Fibroblast of lung (primary cell): Measurements from ENCODE around the gene BRD7. TPM values are rescaled to one million over a fixed set of nuclear protein-coding genes. Genes with fewer than 3 reads are reported as not detected.
A peak's percentile ranks its signal among the peaks of the same experiment; 100 is the strongest.

Experiments
- DNase-seq, 2 donors: peaks; one replicate each; pipeline versions ENCODE4 v3.0.0 to v3.0.0-alpha.2; 2010; ENCODE audit warnings: low read depth in 2 of 2
- H2AFZ ChIP-seq: 2 replicates; pipeline ENCODE4 v1.5.1; 2012; ENCODE audit warnings: low read length, control low read depth, inconsistent platforms
- H3K27ac ChIP-seq: 2 replicates; pipeline ENCODE4 v1.5.1; 2011; ENCODE audit warnings: low read length, control low read depth; ENCODE audit not compliant: insufficient read depth
- H3K27me3 ChIP-seq: 2 replicates; pipeline ENCODE4 v1.5.1; 2011; ENCODE audit warnings: mild to moderate bottlenecking, low read length; ENCODE audit not compliant: control insufficient read depth, insufficient read depth
- H3K36me3 ChIP-seq: 2 replicates; pipeline ENCODE4 v1.5.1; 2011; ENCODE audit warnings: low read length; ENCODE audit not compliant: control insufficient read depth, insufficient read depth
- H3K4me1 ChIP-seq: 2 replicates; pipeline ENCODE4 v1.5.1; 2011; ENCODE audit warnings: low read length; ENCODE audit not compliant: control insufficient read depth, insufficient read depth; ENCODE audit errors: extremely low read depth
- H3K4me2 ChIP-seq: 2 replicates; pipeline ENCODE4 v1.5.1; 2011; ENCODE audit warnings: low read length, control low read depth; ENCODE audit not compliant: insufficient read depth; ENCODE audit errors: extremely low read depth
- H3K4me3 ChIP-seq, 4 experiments: fragments of 200-600 bp in 1 of 4; sonication (generic) in 1 of 4; replicated peaks in 1 of 4; 2 replicates each; pipeline ENCODE4 v1.5.1; 2011 to 2016; ENCODE audit warnings: low read length in 4 of 4, low read depth in 3 of 4, mild to moderate bottlenecking in 3 of 4, control low read depth in 2 of 4, inconsistent platforms in 1 of 4, mixed read lengths in 1 of 4; ENCODE audit not compliant: insufficient read depth in 1 of 4; ENCODE audit errors: control extremely low read depth in 1 of 4
- H3K79me2 ChIP-seq: 2 replicates; pipeline ENCODE4 v1.5.1; 2012; ENCODE audit warnings: mild to moderate bottlenecking, low read length, inconsistent platforms; ENCODE audit not compliant: control insufficient read depth, insufficient read depth
- H3K9ac ChIP-seq: 2 replicates; pipeline ENCODE4 v1.5.1; 2011; ENCODE audit warnings: mild to moderate bottlenecking, low read length, control low read depth; ENCODE audit not compliant: insufficient read depth
- H3K9me3 ChIP-seq: 2 replicates; pipeline ENCODE4 v1.5.1; 2012; ENCODE audit warnings: low read depth, low read length; ENCODE audit not compliant: control insufficient read depth, insufficient read depth
- H4K20me1 ChIP-seq: 2 replicates; pipeline ENCODE4 v1.5.1; 2011; ENCODE audit warnings: low read length; ENCODE audit not compliant: control insufficient read depth, insufficient read depth; ENCODE audit errors: extremely low read depth
- EZH2 ChIP-seq: IDR thresholded peaks from 2 replicates; pipeline ENCODE4 v1.5.1; 2012; ENCODE audit warnings: low read length, control low read depth, mild to moderate bottlenecking; ENCODE audit errors: missing control alignments
- polyA plus RNA-seq, 2 donors: library from polyadenylated mRNA; depleted of rRNA in 1 of 2; stranded (reverse) in 1 of 2; unstranded in 1 of 2; fragments of >200 nt; gene quantifications; 2 replicates each; pipeline ENCODE4 v1.2.1, GENCODE V29; 2011 to 2012; ENCODE audit warnings: missing spikeins in 1 of 2
- total RNA-seq: library from RNA; depleted of rRNA; stranded (reverse); fragments of >200 nt; gene quantifications from 2 replicates; pipeline ENCODE4 v1.2.1, GENCODE V29; 2014
- TF ChIP-seq, protein P1 (sequence below), 2 donors: IDR thresholded peaks in 1 of 2; conservative IDR thresholded peaks in 1 of 2; 1 replicate in 1 of 2; 2 replicates in 1 of 2; pipeline ENCODE4 v1.5.1; 2011 to 2012; ENCODE audit warnings: low read length in 2 of 2, control low read depth in 1 of 2, inconsistent platforms in 1 of 2, low read depth in 1 of 2, mild to moderate bottlenecking in 1 of 2

BRD7 gene
- total and polyA plus RNA-seq, 2 donors (not counting 1 experiment from before 2014, with no cell fraction given): 50.0 to 51.5 TPM

GRCh38 chr16:50304467-50305440, 64.0 kb downstream of the BRD7 start:
- H3K9me3 ChIP-seq: no peaks in the 10 kb centered on the region
- H3K36me3 ChIP-seq: peaks cover 2% of the 10 kb centered on the region
- H4K20me1 ChIP-seq: no peaks in the 10 kb centered on the region
- peak overlapping the region; percentile 16 for H3K9ac ChIP-seq
- TF ChIP-seq EZH2: no peak
- TF ChIP-seq, protein P1, sequence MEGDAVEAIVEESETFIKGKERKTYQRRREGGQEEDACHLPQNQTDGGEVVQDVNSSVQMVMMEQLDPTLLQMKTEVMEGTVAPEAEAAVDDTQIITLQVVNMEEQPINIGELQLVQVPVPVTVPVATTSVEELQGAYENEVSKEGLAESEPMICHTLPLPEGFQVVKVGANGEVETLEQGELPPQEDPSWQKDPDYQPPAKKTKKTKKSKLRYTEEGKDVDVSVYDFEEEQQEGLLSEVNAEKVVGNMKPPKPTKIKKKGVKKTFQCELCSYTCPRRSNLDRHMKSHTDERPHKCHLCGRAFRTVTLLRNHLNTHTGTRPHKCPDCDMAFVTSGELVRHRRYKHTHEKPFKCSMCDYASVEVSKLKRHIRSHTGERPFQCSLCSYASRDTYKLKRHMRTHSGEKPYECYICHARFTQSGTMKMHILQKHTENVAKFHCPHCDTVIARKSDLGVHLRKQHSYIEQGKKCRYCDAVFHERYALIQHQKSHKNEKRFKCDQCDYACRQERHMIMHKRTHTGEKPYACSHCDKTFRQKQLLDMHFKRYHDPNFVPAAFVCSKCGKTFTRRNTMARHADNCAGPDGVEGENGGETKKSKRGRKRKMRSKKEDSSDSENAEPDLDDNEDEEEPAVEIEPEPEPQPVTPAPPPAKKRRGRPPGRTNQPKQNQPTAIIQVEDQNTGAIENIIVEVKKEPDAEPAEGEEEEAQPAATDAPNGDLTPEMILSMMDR (conservative IDR thresholded peaks at IDR 0.05 in 1 of 2, IDR thresholded peaks at IDR 0.05 in 1 of 2; ENCODE audit: low read depth in 1 of 2, low read length in 2 of 2): no peak
- H2AFZ ChIP-seq: no peak overlapping the region
- H3K4me3 ChIP-seq: no peak overlapping the region
- DNase-seq: no peak
- H3K27ac ChIP-seq: peak overlapping the region; percentile 84
- no peaks in the 10 kb centered on the region for H3K79me2 ChIP-seq
- H3K4me1 ChIP-seq: peaks cover 19% of the 10 kb centered on the region
- no peak overlapping the region for H3K4me2 ChIP-seq
- H3K27me3 ChIP-seq: no peaks in the 10 kb centered on the region

DNA sequence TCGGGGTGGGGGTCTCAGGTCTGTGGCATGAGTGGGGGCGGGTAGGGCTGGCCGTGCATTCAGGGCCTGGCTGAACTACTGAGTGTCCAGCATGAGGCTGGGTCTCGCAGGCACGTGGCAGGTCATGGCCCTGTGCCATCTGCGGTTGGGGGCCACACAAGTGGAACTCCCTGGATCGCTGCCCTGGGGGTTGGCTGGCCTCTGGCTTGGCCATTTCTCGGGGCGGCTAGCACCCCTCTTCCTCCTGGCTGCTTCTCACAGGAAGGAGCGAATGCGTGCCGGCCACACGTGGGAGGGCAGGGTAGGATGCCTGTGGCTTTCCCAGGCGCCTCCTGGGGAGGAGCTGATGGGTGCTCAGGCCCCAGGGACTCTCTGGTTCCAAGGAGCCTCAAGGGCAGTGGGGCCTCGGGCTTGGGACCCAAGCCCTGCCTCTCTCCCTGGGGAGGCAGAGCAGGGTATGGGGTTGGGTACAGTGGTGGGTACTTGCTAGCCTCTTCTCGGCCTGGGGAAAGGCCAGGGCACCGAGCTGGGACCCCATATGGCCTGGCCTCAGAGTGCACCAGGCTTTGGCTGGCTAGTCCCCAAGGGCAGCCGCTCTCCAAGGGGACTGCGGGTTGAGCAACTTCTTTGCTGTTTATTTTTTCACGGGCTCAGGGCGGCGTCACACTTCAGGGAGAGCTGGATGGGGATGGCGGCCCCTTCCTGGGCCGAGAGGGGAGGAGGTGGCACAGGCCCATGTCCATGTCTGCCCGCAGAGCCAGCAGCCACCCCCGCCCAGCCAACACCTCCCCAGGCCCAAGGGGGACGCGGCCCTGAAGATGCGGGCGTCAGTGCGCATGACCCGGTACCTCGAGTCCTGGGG, 65.0 kb downstream of the BRD7 start:
- no peaks in the 10 kb centered on the region for H3K79me2 ChIP-seq
- H3K9ac ChIP-seq: peak overlapping the region; percentile 16
- H3K27ac ChIP-seq: peak overlapping the region; percentile 84
- H3K4me2 ChIP-seq: peak overlapping the region; percentile 75
- H3K9me3 ChIP-seq: no peaks in the 10 kb centered on the region
- peak; percentile 84 to 86 for DNase-seq
- H3K36me3 ChIP-seq: peaks cover 2% of the 10 kb centered on the region
- H4K20me1 ChIP-seq: no peaks in the 10 kb centered on the region
- peaks cover 19% of the 10 kb centered on the region for H3K4me1 ChIP-seq
- no peak overlapping the region for H3K4me3 ChIP-seq
- H2AFZ ChIP-seq: no peak overlapping the region
- H3K27me3 ChIP-seq: no peaks in the 10 kb centered on the region
- TF ChIP-seq EZH2: no peak
- TF ChIP-seq, protein P1 (conservative IDR thresholded peaks at IDR 0.05 in 1 of 2, IDR thresholded peaks at IDR 0.05 in 1 of 2; ENCODE audit: low read depth in 1 of 2, low read length in 2 of 2): no peak
